Natural killer cell (primary cell): ENCODE data around the gene RAB42. TPM values are rescaled to one million over a fixed set of nuclear protein-coding genes. Genes with fewer than 3 reads are reported as not detected.
"Not testable (repeated sequence)": the region's sequence is repeated elsewhere in the genome, so short reads cannot be mapped to it uniquely, and the experiment has no call there.

Experiments
- ATAC-seq, 3 donors: fragments of 150-1000 bp in 2 of 3; fragments of 200-7000 bp in 1 of 3; cut with Tn5 transposase; 1 replicate in 1 of 3; 2 replicates in 2 of 3; pipeline ENCODE4 v1.10.0; 2021; ENCODE audit warnings: mild to moderate bottlenecking in 2 of 3, moderate library complexity in 2 of 3
- DNase-seq, 2 donors: peaks; one replicate each; pipeline versions ENCODE4 v3.0.0 to v3.0.0-alpha.2; 2013 to 2021; ENCODE audit warnings: mixed read lengths in 1 of 2
- H3K27ac ChIP-seq: one replicate; pipeline ENCODE4 v1.5.1; 2013; ENCODE audit warnings: mild to moderate bottlenecking, low read length
- H3K27me3 ChIP-seq: one replicate; pipeline ENCODE4 v1.6.1; 2013; ENCODE audit warnings: low read length; ENCODE audit not compliant: control insufficient read depth, insufficient read depth
- H3K36me3 ChIP-seq: one replicate; pipeline ENCODE4 v1.6.1; 2013; ENCODE audit warnings: low read length; ENCODE audit not compliant: control insufficient read depth, insufficient read depth
- H3K4me1 ChIP-seq: one replicate; pipeline ENCODE4 v1.6.1; 2013; ENCODE audit warnings: low read length; ENCODE audit not compliant: control insufficient read depth, insufficient read depth
- H3K4me3 ChIP-seq: one replicate; pipeline ENCODE4 v1.5.1; 2013; ENCODE audit warnings: low read length
- H3K9me3 ChIP-seq: one replicate; pipeline ENCODE4 v1.6.1; 2013; ENCODE audit warnings: low read length; ENCODE audit not compliant: control insufficient read depth, insufficient read depth
- H3K27ac Mint-ChIP-seq, 2 donors: one replicate each; pipeline ENCODE4 v1.8.0; 2022; ENCODE audit warnings: mild to moderate bottlenecking in 2 of 2, mixed read lengths in 2 of 2, moderate library complexity in 1 of 2
- H3K27me3 Mint-ChIP-seq, 2 donors: one replicate each; pipeline ENCODE4 v1.8.0; 2022; ENCODE audit warnings: low read depth in 2 of 2, mixed read lengths in 2 of 2
- H3K36me3 Mint-ChIP-seq: one replicate; pipeline ENCODE4 v1.8.0; 2022; ENCODE audit warnings: mixed read lengths
- H3K4me1 Mint-ChIP-seq, 2 donors: one replicate each; pipeline ENCODE4 v1.8.0; 2022; ENCODE audit warnings: mixed read lengths in 2 of 2
- H3K4me3 Mint-ChIP-seq: one replicate; pipeline ENCODE4 v1.8.0; 2022; ENCODE audit warnings: mild to moderate bottlenecking, moderate library complexity, mixed read lengths
- H3K9me3 Mint-ChIP-seq, 2 donors: one replicate each; pipeline ENCODE4 v1.8.0; 2022; ENCODE audit warnings: mixed read lengths in 2 of 2
- WGBS: methylation state at CpG from one replicate; pipeline ENCODE4 v1.1.7; 2013; ENCODE audit warnings: missing lambda C conversion rate; ENCODE audit not compliant: insufficient coverage; 5-methylcytosine and 5-hydroxymethylcytosine counted together
- intact Hi-C: fragments of 100-400 bp; cut with micrococcal nuclease; formaldehyde crosslinking; loops from one replicate; pipeline ENCODE4 v1.14.2; 2022
- total RNA-seq, 4 donors: library from RNA; stranded (reverse); fragments of 120-200 nt in 1 of 4; gene quantifications; one replicate each; pipeline versions ENCODE4 v1.2.3 to v1.2.4, GENCODE V29; 2013 to 2022
- TF ChIP-seq, protein P1 (sequence below): fragments of 200-600 bp; IDR thresholded peaks from one replicate; pipeline ENCODE4 v1.8.0; 2022; ENCODE audit warnings: antibody characterized with exemption

RAB42 gene
- total RNA-seq, 3 donors from 2014 or later (not counting 1 experiment from before 2014, with no cell fraction given) = 0.38 TPM; not detected in 2

DNA sequence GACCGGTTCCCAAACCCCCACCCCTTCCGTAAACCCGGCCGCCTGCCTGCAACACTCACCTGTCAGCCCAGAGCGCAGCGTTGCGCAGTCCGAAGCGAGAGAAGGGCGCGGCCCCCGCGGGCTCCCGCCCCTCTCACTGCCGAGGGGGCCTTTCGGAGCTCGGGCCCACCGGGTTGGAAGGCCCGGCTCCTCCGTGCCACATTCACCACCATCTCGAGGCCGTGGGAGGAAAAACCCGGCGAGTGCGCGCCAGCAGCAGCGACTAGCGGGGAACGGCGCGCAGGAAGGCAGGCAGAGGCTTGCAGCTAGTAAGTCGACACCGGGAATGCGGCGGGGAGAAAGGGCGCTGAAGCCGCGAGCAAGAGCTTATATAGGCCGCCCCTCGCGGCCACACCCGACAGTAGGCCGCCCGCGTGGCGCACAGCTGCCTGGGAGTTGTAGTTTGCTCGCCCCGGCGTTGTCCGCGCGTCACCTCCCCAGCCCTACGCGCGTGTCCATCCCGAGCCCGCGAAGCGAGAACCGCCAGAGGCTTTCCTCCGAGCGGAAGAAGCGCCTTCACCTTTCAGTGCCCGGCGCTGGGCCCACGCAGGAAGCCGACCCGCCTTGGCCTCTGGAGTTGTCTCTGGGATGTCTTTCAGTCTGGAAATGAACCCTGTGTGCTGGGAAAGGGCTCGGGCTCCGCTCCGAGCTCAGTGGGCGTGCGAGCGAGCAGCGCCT, 10.4 kb upstream of the RAB42 start:
- H3K27me3 ChIP-seq = no peaks in the 10 kb centered on the region
- intact Hi-C loops = loop anchor here (1.0 to 2.0 kb wide), 2 partner anchors 63 to 155 kb away; partner anchors contain the start of gene YTHDF2
- peaks cover 32% of the 10 kb centered on the region for H3K36me3 ChIP-seq
- peaks cover 0 to 3% of the 10 kb centered on the region in 2 donors for H3K27me3 Mint-ChIP-seq
- H3K4me3 Mint-ChIP-seq = peak overlapping the region; percentile 92
- TF ChIP-seq, protein P1, sequence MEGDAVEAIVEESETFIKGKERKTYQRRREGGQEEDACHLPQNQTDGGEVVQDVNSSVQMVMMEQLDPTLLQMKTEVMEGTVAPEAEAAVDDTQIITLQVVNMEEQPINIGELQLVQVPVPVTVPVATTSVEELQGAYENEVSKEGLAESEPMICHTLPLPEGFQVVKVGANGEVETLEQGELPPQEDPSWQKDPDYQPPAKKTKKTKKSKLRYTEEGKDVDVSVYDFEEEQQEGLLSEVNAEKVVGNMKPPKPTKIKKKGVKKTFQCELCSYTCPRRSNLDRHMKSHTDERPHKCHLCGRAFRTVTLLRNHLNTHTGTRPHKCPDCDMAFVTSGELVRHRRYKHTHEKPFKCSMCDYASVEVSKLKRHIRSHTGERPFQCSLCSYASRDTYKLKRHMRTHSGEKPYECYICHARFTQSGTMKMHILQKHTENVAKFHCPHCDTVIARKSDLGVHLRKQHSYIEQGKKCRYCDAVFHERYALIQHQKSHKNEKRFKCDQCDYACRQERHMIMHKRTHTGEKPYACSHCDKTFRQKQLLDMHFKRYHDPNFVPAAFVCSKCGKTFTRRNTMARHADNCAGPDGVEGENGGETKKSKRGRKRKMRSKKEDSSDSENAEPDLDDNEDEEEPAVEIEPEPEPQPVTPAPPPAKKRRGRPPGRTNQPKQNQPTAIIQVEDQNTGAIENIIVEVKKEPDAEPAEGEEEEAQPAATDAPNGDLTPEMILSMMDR = peak; percentile 5
- WGBS = under 1% methylated on average over 75 of the region's 75 CpGs
- H3K4me1 ChIP-seq = peaks cover 27% of the 10 kb centered on the region
- H3K4me3 ChIP-seq = peak overlapping the region; percentile 89
- peaks cover 38 to 41% of the 10 kb centered on the region in 2 donors for H3K4me1 Mint-ChIP-seq
- peak; percentile 80 to 96 for DNase-seq
- ATAC-seq = peak; percentile 90 to 95 (median 94)
- H3K27ac Mint-ChIP-seq = peak overlapping the region; percentile 83 to 89
- peaks cover 16% of the 10 kb centered on the region for H3K36me3 Mint-ChIP-seq
- no peaks in the 10 kb centered on the region for H3K9me3 ChIP-seq
- peak overlapping the region; percentile 65 for H3K27ac ChIP-seq
- no peaks in the 10 kb centered on the region for H3K9me3 Mint-ChIP-seq

DNA sequence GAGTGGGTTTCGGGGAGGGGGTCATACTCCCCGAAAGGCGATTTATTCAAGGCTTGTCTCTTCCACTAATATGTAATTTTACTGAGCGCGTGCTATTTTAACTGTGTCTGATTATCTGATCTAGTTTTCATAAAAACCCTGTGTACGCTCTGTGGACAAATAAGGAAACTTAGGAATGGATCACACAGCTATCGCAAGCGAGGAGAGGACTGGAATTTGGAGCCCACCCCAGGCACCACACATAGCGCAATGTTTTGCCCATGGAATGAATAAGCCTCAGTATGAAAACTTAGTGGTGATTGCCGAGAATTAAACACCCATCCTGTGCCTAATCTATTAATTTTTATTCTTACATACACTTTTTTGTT, 9.8 kb upstream of the RAB42 start:
- H3K27ac Mint-ChIP-seq = peak overlapping the region; percentile 83 to 89
- Histone ChIP-seq H3K27me3 (no peaks in the 10 kb centered on the region), H3K4me3 (peak overlapping the region; percentile 89), H3K36me3 (peaks cover 27% of the 10 kb centered on the region), H3K9me3 (no peaks in the 10 kb centered on the region), H3K4me1 (peaks cover 27% of the 10 kb centered on the region), H3K27ac (peak overlapping the region; percentile 65)
- intact Hi-C loops = no loop called here
- H3K9me3 Mint-ChIP-seq = no peaks in the 10 kb centered on the region
- peaks cover 16% of the 10 kb centered on the region for H3K36me3 Mint-ChIP-seq
- peaks cover 0 to 3% of the 10 kb centered on the region in 2 donors for H3K27me3 Mint-ChIP-seq
- TF ChIP-seq, protein P1 = no peak
- DNase-seq (no peak), ATAC-seq (peak in 1 of 3 donors; percentile 0)
- H3K4me1 Mint-ChIP-seq = peaks cover 38 to 41% of the 10 kb centered on the region in 2 donors
- peak overlapping the region; percentile 92 for H3K4me3 Mint-ChIP-seq
- 6% methylated on average over 10 of the region's 10 CpGs for WGBS

- not testable (repeated sequence) for ATAC-seq
- WGBS = 93% methylated on average over 17 of the region's 19 CpGs
Measured at GRCh38 chr1:28586585-28587391, 5.3 kb upstream of the RAB42 start.

More at GRCh38 chr1:28586585-28587391, 5.3 kb upstream of the RAB42 start:
- H3K27ac Mint-ChIP-seq, DNase-seq, H3K27me3 Mint-ChIP-seq, H3K4me3 ChIP-seq, intact Hi-C loops, H3K9me3 Mint-ChIP-seq, H3K36me3 Mint-ChIP-seq, H3K27me3 ChIP-seq, H3K9me3 ChIP-seq, H3K4me3 Mint-ChIP-seq, H3K36me3 ChIP-seq, H3K27ac ChIP-seq: not testable (repeated sequence)
- peaks cover 14% of the 10 kb centered on the region for H3K4me1 ChIP-seq
- peaks cover 13 to 15% of the 10 kb centered on the region in 2 donors for H3K4me1 Mint-ChIP-seq
